ENCODE results near the gene CRYBG2.

CRYBG2 gene

GRCh38 chr1:26327956-26328362 is 26.0 kb downstream of the CRYBG2 start:
- Histone ChIP-seq H3K36me3 (replicated peaks) (no peaks in the 10 kb centered on the region), H3K27ac (no peak overlapping the region), H3K27me3 (replicated peaks) (no peaks in the 10 kb centered on the region), H3K4me3 (ENCODE audit: low read depth, low read length) (no peak overlapping the region)
- no peak for TF ChIP-seq CTCF (IDR thresholded peaks at IDR 0.05; ENCODE audit: low read depth, low read length, missing control alignments)
- no peak for DNase-seq
- in situ Hi-C loops (cut with HindIII; ENCODE audit: low pct_ligation_motif_present, low sequenced_read_pairs): no loop called here

GRCh38 chr1:26324550-26324949 is 29.4 kb downstream of the CRYBG2 start:
- no peak for TF ChIP-seq CTCF (IDR thresholded peaks at IDR 0.05; ENCODE audit: low read depth, low read length, missing control alignments)
- in situ Hi-C loops (cut with HindIII; ENCODE audit: low pct_ligation_motif_present, low sequenced_read_pairs): no loop called here
- DNase-seq: no peak
- H3K4me3 ChIP-seq (ENCODE audit: low read depth, low read length): no peak overlapping the region
- H3K27ac ChIP-seq: no peak overlapping the region
- no peaks in the 10 kb centered on the region for H3K27me3 ChIP-seq (replicated peaks)
- no peaks in the 10 kb centered on the region for H3K36me3 ChIP-seq (replicated peaks)

GRCh38 chr1:26323382-26323781 is 30.5 kb downstream of the CRYBG2 start:
- H3K36me3 ChIP-seq (replicated peaks): no peaks in the 10 kb centered on the region
- no peak overlapping the region for H3K4me3 ChIP-seq (ENCODE audit: low read depth, low read length)
- H3K27ac ChIP-seq: no peak overlapping the region
- no peak for DNase-seq
- in situ Hi-C loops (cut with HindIII; ENCODE audit: low pct_ligation_motif_present, low sequenced_read_pairs): no loop called here
- no peak for TF ChIP-seq CTCF (IDR thresholded peaks at IDR 0.05; ENCODE audit: low read depth, low read length, missing control alignments)
- H3K27me3 ChIP-seq (replicated peaks): no peaks in the 10 kb centered on the region

GRCh38 chr1:26322042-26322331 is 31.9 kb downstream of the CRYBG2 start:
- TF ChIP-seq CTCF (IDR thresholded peaks at IDR 0.05; ENCODE audit: low read depth, low read length, missing control alignments): no peak
- Histone ChIP-seq H3K27me3 (replicated peaks) (no peaks in the 10 kb centered on the region), H3K36me3 (replicated peaks) (no peaks in the 10 kb centered on the region), H3K4me3 (ENCODE audit: low read depth, low read length) (no peak overlapping the region), H3K27ac (no peak overlapping the region)
- in situ Hi-C loops (cut with HindIII; ENCODE audit: low pct_ligation_motif_present, low sequenced_read_pairs): no loop called here
- no peak for DNase-seq

- peak overlapping the region; percentile 9 for H3K4me3 ChIP-seq (ENCODE audit: low read depth, low read length)
Measured at GRCh38 chr1:26321315-26322041, 32.5 kb downstream of the CRYBG2 start.

More at GRCh38 chr1:26321315-26322041, 32.5 kb downstream of the CRYBG2 start:
- H3K27me3 ChIP-seq (replicated peaks): no peaks in the 10 kb centered on the region
- no peaks in the 10 kb centered on the region for H3K36me3 ChIP-seq (replicated peaks)
- no peak overlapping the region for H3K27ac ChIP-seq
- in situ Hi-C loops (cut with HindIII; ENCODE audit: low pct_ligation_motif_present, low sequenced_read_pairs): no loop called here
- peak; percentile 75 for DNase-seq
- peak; percentile 94 for TF ChIP-seq CTCF (IDR thresholded peaks at IDR 0.05; ENCODE audit: low read depth, low read length, missing control alignments)
